Thoracic aorta (tissue), 2 donors: Measurements from ENCODE around the gene STEAP1B. TPM values are rescaled to one million over a fixed set of nuclear protein-coding genes. Genes with fewer than 3 reads are reported as not detected.

Source experiments
- ATAC-seq: fragments of 150-250 bp; one replicate; pipeline ENCODE4 v1.8.0; 2017; ENCODE audit warnings: low read depth; ENCODE audit not compliant: insufficient number of reproducible peaks, low FRiP score
- DNase-seq: peaks from one replicate; pipeline ENCODE4 v3.0.0-alpha.2; 2020; ENCODE audit warnings: low spot score
- H3K27ac ChIP-seq, 2 donors: fragments of 200-600 bp; sonication (generic); 1 replicate in 1 of 2; 2 replicates in 1 of 2; pipeline ENCODE4 v1.5.1; 2016; ENCODE audit warnings: mild to moderate bottlenecking in 2 of 2, moderate library complexity in 2 of 2
- H3K27me3 ChIP-seq: fragments of 200-600 bp; sonication (generic); replicated peaks from 2 replicates; pipeline ENCODE4 v1.6.0; 2016; ENCODE audit warnings: mild to moderate bottlenecking; ENCODE audit not compliant: insufficient read depth
- H3K36me3 ChIP-seq: fragments of 200-600 bp; sonication (generic); one replicate; pipeline ENCODE4 v1.5.1; 2016
- H3K4me1 ChIP-seq, 2 donors: fragments of 200-600 bp; sonication (generic); 1 replicate in 1 of 2; 2 replicates in 1 of 2; pipeline versions ENCODE4 v1.5.1 to v1.6.0; 2016; ENCODE audit warnings: low read depth in 2 of 2, mild to moderate bottlenecking in 1 of 2; ENCODE audit not compliant: control insufficient read depth in 1 of 2
- H3K4me3 ChIP-seq: fragments of 200-600 bp; sonication (generic); 2 replicates; pipeline ENCODE4 v1.5.1; 2016; ENCODE audit warnings: mild to moderate bottlenecking
- H3K9me3 ChIP-seq: fragments of 200-600 bp; sonication (generic); 2 replicates; pipeline ENCODE4 v1.5.1; 2016
- total RNA-seq, 2 donors: library from RNA; depleted of rRNA; stranded (reverse); fragments of >200 nt; gene quantifications; one replicate each; pipeline versions ENCODE4 v1.1.0 to v1.2.3, GENCODE V29; 2016
- TF ChIP-seq, protein P1 (sequence below): fragments of 200-600 bp; sonication (generic); IDR thresholded peaks from one replicate; pipeline ENCODE4 v1.5.1; 2019; ENCODE audit warnings: antibody characterized with exemption

The STEAP1B gene
- total RNA-seq, 2 donors from 2014 or later = 1.1 TPM; not detected in 1

GRCh38 chr7:22464299-22464698, 35.7 kb downstream of the STEAP1B start:
- H3K27me3 ChIP-seq = no peaks in the 10 kb centered on the region
- H3K4me3 ChIP-seq = no peak overlapping the region
- DNase-seq (no peak), ATAC-seq (no peak)
- TF ChIP-seq, protein P1, sequence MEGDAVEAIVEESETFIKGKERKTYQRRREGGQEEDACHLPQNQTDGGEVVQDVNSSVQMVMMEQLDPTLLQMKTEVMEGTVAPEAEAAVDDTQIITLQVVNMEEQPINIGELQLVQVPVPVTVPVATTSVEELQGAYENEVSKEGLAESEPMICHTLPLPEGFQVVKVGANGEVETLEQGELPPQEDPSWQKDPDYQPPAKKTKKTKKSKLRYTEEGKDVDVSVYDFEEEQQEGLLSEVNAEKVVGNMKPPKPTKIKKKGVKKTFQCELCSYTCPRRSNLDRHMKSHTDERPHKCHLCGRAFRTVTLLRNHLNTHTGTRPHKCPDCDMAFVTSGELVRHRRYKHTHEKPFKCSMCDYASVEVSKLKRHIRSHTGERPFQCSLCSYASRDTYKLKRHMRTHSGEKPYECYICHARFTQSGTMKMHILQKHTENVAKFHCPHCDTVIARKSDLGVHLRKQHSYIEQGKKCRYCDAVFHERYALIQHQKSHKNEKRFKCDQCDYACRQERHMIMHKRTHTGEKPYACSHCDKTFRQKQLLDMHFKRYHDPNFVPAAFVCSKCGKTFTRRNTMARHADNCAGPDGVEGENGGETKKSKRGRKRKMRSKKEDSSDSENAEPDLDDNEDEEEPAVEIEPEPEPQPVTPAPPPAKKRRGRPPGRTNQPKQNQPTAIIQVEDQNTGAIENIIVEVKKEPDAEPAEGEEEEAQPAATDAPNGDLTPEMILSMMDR = no peak
- H3K36me3 ChIP-seq = no peaks in the 10 kb centered on the region
- H3K27ac ChIP-seq = no peak overlapping the region
- no peaks in the 10 kb centered on the region for H3K4me1 ChIP-seq
- no peaks in the 10 kb centered on the region for H3K9me3 ChIP-seq

- no peaks in the 10 kb centered on the region for H3K9me3 ChIP-seq
- TF ChIP-seq, protein P1 = no peak
- DNase-seq = no peak
- no peaks in the 10 kb centered on the region for H3K36me3 ChIP-seq
- no peak for ATAC-seq
- H3K27ac ChIP-seq = no peak overlapping the region
- no peaks in the 10 kb centered on the region for H3K27me3 ChIP-seq
- H3K4me1 ChIP-seq = no peaks in the 10 kb centered on the region
- H3K4me3 ChIP-seq = no peak overlapping the region
Observed at GRCh38 chr7:22460363-22460988, 39.5 kb downstream of the STEAP1B start.

- Histone ChIP-seq H3K9me3 (no peaks in the 10 kb centered on the region), H3K27me3 (no peaks in the 10 kb centered on the region), H3K4me1 (peaks cover 3 to 4% of the 10 kb centered on the region in 2 donors), H3K36me3 (no peaks in the 10 kb centered on the region), H3K4me3 (no peak overlapping the region), H3K27ac (no peak overlapping the region)
- DNase-seq = no peak
- TF ChIP-seq, protein P1 = no peak
- ATAC-seq = no peak
Observed at GRCh38 chr7:22457471-22457870, 42.5 kb downstream of the STEAP1B start.

GRCh38 chr7:22454446-22454845, 45.5 kb downstream of the STEAP1B start:
- no peak for ATAC-seq
- TF ChIP-seq, protein P1 = no peak
- Histone ChIP-seq H3K36me3 (no peaks in the 10 kb centered on the region), H3K9me3 (no peaks in the 10 kb centered on the region), H3K27ac (no peak overlapping the region), H3K4me1 (peaks cover 6 to 11% of the 10 kb centered on the region in 2 donors), H3K27me3 (no peaks in the 10 kb centered on the region), H3K4me3 (no peak overlapping the region)
- no peak for DNase-seq

GRCh38 chr7:22452960-22453558, 46.9 kb downstream of the STEAP1B start:
- TF ChIP-seq, protein P1 = no peak
- Histone ChIP-seq H3K27ac (no peak overlapping the region), H3K36me3 (no peaks in the 10 kb centered on the region), H3K4me3 (no peak overlapping the region), H3K9me3 (no peaks in the 10 kb centered on the region), H3K4me1 (peaks cover 6 to 11% of the 10 kb centered on the region in 2 donors), H3K27me3 (no peaks in the 10 kb centered on the region)
- DNase-seq = no peak
- no peak for ATAC-seq
